Frontal cortex (tissue), 4 donors: ENCODE measurements around the gene TRMT44. TPM values are rescaled to one million over a fixed set of nuclear protein-coding genes. Genes with fewer than 3 reads are reported as not detected.
"Not testable (repeated sequence)": the region's sequence is repeated elsewhere in the genome, so short reads cannot be mapped to it uniquely, and the experiment has no call there.

Source experiments
- DNase-seq, 2 donors: peaks; one replicate each; pipeline ENCODE4 v3.0.0; 2012; ENCODE audit warnings: low spot score in 2 of 2
- FAIRE-seq: peaks from 2 replicates; lab custom pipeline; 2012; peaks lifted over from hg19 to GRCh38; lab: Jason Lieb, UNC
- total RNA-seq: library from RNA; depleted of rRNA; stranded (reverse); fragments of >200 nt; gene quantifications from one replicate; pipeline ENCODE4 v1.2.3, GENCODE V29; 2014
- donor health status: control.
- donor health status: control.
- donor health status: control.

TRMT44 gene
- total RNA-seq, 1 donor from 2014 or later, result 11.8 TPM

DNA sequence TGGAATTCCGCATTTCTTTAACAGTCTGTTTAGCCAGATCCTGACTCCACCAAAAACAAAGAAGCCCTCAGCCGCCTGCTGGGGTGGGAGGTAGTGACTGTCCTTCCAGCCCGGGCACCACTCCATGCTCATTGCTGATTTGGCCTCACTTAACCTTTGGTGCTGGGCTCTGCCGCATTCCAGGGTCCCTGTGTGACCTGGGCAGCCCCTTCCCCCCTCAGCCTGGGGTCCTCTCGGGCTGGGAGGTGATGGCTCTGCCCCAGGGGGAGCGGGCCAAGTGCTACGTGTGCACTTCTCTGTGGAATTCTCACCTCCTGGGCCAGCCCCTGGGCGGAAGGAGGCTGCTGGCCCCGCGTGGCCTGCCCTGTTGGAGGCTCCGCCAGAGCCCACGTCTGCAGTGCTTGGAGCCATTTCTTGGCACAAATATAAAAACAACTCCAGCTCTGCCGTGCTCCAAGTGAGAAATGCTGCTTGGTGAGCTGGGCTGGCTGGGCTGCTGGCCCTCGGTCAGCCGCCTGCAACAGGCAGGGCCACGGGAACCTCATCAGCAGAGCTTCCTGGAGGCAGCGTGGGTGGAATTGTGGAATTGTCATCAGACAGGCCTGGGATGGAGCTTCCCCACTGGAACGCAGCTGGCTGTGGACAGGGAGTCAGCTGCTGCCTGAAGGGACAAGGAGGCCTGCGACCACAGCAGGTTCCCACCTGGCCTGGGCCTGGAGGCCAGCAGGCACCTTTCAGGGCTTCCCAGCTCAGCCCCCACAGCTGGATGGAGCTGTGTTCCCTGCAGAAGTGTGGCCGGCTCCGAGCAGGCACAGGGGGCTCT lies 66.0 kb downstream of the TRMT44 start:
- FAIRE-seq (no peak), DNase-seq (peak in 1 of 2 donors; percentile 62)

- no peak for FAIRE-seq
- no peak for DNase-seq
Observed at GRCh38 chr4:8507196-8507570, 66.6 kb downstream of the TRMT44 start.

DNA sequence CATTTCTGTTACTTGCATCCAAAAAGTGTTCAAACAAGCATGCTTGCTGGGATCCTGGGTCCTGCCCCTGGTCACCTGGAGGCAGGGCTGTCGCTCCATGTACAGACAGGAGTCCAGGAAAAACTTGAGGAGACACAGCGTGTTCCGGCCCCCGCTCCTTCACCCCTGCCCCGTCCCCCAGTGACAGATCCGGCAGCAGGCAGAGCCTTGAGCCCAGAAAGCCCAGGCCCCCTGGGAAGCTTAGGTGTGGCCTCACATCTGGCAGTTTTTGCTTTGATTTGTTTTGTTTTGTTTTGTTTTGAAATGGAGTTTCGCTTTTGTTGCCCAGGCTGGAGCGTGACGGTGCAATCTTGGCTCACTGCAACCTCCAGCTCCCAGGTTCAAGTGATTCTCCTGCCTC lies 67.0 kb downstream of the TRMT44 start:
- no peak for DNase-seq
- FAIRE-seq, result no peak

GRCh38 chr4:8508266-8508665 lies 67.7 kb downstream of the TRMT44 start:
- DNase-seq (no peak), FAIRE-seq (no peak)

DNA sequence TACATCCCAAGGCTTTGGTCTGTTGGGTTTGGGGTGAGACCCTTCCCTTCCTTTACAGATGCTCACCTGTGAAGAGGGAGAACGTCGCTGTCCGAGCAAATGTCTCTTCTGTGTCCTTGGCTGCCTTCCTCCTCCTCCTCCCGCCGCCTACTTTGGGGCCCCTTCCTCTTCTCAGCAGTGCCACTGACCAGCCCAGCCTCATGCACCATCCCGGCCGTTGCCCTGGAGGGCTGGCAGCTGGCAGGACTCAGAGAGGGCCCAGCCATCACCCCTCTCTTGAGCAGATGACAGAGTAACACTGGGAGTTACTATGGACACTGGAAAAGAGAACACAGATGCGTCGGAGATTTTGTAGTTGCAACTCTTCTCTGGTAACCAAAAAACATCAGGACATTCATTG lies 68.2 kb downstream of the TRMT44 start:
- DNase-seq, result no peak

DNA sequence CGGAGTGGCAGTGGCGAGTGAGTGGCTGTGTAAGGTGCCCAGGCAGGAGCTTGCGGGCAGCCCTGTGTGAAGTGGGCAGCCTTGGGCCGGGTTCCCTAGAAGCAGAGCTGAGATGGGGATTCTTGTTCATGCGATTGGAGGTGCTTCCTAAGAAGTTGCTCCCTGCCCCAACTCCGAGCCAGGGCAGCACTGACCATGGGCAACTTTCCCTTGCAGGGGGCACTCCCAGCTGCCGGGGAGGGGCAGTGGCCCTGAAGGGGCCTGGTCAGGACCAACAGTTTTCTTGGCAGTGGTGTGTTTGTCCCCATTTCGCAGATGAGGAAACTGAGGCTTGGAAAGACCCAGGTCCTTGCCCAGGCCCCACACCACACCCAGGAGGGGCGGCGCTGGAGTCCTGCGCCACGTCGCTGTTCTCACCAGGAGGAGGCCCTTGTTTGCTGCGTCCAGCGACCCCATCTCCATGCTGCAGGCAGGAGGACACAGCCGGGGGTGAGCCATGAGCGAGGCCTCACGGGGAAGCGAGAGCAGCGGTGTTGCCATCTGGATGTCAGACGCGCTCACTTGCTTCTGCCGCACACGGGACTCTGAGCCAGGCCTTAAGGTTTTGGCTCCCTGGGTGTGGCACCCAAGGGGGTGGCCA lies 68.9 kb downstream of the TRMT44 start:
- DNase-seq (no peak), FAIRE-seq (no peak)

More for the DNA sequence above, 68.2 kb downstream of the TRMT44 start:
- FAIRE-seq, result no peak

DNA sequence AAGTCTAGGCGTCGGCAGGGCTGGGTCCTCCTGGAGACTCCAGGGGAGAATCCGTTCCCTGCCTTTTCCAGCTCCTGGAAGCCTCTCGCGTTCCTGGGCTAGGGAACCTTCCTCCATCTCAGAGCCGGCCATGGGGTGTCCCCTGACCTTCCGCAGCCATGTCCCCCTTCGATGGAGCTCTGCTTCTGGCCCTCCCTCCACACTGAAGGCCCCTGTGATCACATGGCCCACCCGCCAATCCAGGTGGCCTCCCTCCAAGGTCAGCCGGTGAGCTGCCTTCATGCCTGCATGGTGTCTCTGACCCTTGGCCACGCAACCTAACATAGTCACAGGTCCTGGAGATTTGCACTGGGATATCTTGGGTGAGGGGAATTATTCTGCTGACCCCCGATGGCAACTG lies 69.6 kb downstream of the TRMT44 start:
- no peak for FAIRE-seq
- no peak for DNase-seq

- FAIRE-seq (no peak), DNase-seq (no peak)
Observed at GRCh38 chr4:8510611-8511285, 70.2 kb downstream of the TRMT44 start.

GRCh38 chr4:8512510-8512909 lies 71.9 kb downstream of the TRMT44 start:
- FAIRE-seq, result no peak
- DNase-seq, result no peak

DNA sequence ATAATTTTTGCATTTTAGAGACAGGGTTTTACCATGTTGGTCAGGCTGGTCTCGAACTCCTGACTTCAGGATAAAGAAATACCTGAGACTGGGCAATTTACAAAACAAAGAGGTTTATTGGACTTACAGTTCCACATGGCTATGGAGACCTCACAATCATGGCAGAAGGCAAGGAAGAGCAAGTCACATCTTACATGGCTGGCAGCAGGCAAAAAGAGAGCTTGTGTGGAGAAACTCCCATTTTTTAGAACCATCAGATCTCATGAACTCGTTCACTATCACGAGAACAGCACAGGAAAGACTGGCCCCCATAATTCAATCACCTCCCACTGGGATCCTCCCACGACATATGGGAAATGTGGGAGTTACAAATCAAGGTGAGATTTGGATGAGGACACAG lies 72.5 kb downstream of the TRMT44 start:
- not testable (repeated sequence) for FAIRE-seq, DNase-seq

GRCh38 chr4:8513931-8514330 lies 73.4 kb downstream of the TRMT44 start:
- FAIRE-seq (no peak), DNase-seq (no peak)

GRCh38 chr4:8514391-8514790 lies 73.8 kb downstream of the TRMT44 start:
- no peak for FAIRE-seq
- no peak for DNase-seq

- DNase-seq, result no peak
- no peak for FAIRE-seq
Observed at GRCh38 chr4:8515316-8516060, 74.9 kb downstream of the TRMT44 start.

GRCh38 chr4:8516061-8516573 lies 75.5 kb downstream of the TRMT44 start:
- FAIRE-seq (no peak), DNase-seq (no peak)

DNA sequence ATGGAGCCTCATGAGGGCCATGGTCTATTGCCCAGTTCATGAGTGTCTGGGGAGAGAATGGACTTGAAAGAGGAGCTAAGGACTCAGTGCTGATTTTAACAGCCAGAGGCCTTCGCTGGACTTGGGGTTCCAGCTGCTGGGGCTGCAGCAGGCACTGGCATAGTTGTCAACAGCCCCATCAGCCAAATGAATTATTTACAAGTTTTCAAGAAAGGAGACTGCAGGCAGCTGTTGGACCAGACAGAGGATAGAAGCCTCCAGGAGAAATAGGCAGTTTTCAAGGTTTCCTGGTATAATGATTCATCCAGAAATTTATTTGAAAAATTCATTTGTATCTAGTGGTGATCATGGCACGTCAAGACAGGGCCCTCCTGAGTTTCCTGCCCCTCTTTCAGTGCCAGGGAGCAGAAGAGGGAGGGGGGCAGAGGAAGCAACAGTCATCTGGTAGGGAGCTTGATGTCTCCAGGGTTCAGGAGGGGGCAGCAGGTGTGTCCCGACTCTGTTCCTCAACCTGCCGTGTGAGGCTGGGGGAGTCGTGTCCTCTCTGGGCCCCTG lies 76.5 kb downstream of the TRMT44 start:
- FAIRE-seq, result no peak
- no peak for DNase-seq

DNA sequence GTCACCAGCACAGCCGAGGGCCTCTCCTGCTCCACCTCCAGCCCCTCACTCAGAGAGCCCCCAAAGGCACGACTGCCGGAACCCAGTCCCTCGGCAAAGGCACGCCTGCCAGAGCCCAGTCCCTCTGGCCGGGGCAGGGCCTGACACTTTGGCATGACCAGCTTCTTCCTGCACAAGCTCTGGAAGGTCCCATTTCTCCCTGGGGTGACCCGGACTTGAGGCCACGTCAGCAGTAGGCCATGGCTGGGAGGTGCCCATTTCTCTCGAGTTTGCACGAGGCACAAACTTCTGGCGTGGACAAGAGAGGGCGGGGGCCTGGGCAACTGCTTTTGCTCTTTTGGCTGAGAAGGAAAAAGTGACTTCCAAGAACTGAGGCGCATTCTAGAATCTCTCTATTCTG lies 77.4 kb downstream of the TRMT44 start:
- no peak for FAIRE-seq
- DNase-seq, result no peak

DNA sequence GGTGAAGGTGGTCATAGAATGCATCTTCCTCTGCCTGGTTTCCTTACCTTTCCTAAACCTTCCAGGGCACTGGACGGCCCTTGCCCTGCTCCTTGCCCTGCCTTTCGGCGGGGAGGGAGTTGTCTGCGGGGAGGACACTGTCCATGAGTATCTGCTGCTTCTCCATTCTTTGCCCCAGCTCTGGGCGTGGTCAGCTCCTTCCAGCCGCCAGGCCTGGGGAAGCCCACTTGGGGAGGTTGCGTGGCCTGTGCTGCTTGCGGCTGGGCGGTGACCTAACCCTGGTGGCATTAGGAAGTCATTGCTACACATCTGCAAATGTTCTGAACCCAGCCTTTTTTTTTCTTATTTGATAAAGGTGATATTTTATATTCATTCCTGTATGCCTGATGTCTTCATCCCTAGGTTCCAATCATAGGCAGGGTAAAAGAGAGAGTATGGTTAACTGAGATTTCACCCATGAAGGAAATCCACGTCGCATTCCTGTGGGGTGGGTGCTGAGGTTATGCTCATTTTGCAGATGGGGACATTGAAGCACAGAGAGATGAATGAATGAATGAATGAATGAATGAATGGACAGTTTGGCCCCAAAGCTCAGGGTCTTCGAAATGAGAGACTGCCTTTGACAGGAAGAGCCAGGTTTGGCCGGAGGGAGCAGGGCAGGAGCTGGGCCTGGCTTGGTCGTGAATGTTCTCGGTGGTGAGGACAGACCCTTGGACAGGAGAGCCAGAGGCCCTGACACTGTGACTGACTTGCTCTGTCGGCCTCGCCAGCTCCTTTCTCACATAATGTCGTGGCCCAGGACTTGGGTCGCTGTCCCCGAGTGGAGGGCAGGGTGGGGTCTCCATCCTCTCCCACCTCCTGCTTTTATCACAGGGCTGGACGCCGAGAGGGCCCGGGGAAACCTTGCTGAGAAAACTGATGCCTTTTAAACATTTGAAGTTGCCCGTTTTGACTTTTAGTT lies 81.9 kb downstream of the TRMT44 start:
- FAIRE-seq (no peak), DNase-seq (no peak)

DNA sequence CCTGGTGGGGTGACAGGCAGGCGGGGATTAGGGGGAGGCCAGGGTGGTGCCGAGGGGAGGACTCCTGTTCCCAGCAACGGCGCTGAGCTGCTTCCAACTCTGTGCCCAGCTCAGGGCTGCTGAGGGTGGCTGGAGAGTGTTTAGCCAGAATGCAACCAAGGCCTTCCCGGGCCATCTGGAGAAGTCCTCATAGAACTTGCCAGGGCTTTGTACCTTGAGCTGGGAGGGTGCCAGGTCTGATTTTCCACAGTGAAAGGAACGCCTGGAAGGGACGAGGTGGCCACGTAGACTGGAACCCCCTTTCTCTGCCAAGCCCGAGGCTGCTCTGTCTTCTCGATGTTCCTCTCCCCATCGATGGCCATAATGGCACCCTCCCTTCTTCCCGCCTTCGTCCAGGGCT lies 82.6 kb downstream of the TRMT44 start:
- no peak for FAIRE-seq

DNA sequence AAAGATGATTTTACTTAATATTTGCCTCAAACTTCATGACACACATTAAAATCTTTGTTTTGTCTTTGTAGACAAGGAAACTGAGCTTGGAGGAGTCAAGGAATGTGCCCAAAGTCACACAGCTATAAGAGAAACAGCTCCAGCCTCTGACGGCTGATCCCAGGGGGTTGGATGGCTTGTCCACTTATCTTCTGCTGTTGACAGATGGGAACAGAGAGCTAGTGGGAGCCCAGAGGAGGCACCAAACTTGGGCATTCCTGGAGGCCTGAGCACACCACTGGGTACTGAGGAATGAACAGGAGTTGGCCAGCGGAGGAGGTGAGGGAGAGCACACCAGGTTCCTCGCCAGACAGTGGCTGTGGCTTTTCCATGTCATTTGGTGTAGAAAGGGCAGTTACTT lies 83.2 kb downstream of the TRMT44 start:
- FAIRE-seq, result no peak
- no peak for DNase-seq

More for the DNA sequence above, 82.6 kb downstream of the TRMT44 start:
- no peak for DNase-seq
